Psoas muscle (tissue), 8 donors: ENCODE data around the gene AMHR2. TPM values are rescaled to one million over a fixed set of nuclear protein-coding genes. Genes with fewer than 3 reads are reported as not detected.
"Not testable (repeated sequence)": the region's sequence is repeated elsewhere in the genome, so short reads cannot be mapped to it uniquely, and the experiment has no call there.

Source experiments
- ATAC-seq, 4 donors: fragments of 200-7000 bp; cut with Tn5 transposase; one replicate each; pipeline ENCODE4 v1.9.1; 2020; ENCODE audit warnings: moderate library complexity in 3 of 4, mild to moderate bottlenecking in 2 of 4
- DNase-seq, 2 donors: peaks; one replicate each; pipeline ENCODE4 v3.0.0-alpha.2; 2020
- H3K27ac ChIP-seq: fragments of 200-600 bp; one replicate; pipeline ENCODE4 v1.8.0; 2022
- H3K27me3 ChIP-seq, 3 donors: fragments of 200-600 bp in 1 of 3; one replicate each; pipeline versions ENCODE4 v1.6.1 to v1.8.0; 2013 to 2022; ENCODE audit warnings: low read length in 2 of 3, mild to moderate bottlenecking in 2 of 3, moderate library complexity in 1 of 3; ENCODE audit not compliant: insufficient read depth in 3 of 3
- H3K36me3 ChIP-seq, 2 donors: fragments of 200-600 bp in 1 of 2; one replicate each; pipeline versions ENCODE4 v1.6.1 to v1.8.0; 2013 to 2022; ENCODE audit warnings: low read depth in 1 of 2, mild to moderate bottlenecking in 1 of 2, moderate library complexity in 1 of 2; ENCODE audit not compliant: insufficient read depth in 1 of 2
- H3K4me1 ChIP-seq: fragments of 200-600 bp; one replicate; pipeline ENCODE4 v1.8.0; 2022
- H3K4me3 ChIP-seq: fragments of 200-600 bp; one replicate; pipeline ENCODE4 v1.8.0; 2022; ENCODE audit warnings: mild to moderate bottlenecking
- H3K9me3 ChIP-seq: fragments of 200-600 bp; one replicate; pipeline ENCODE4 v1.8.0; 2022
- WGBS, 3 donors: extraction: QIAGEN DNeasy Blood & Tissue Kit; methylation state at CpG; one replicate each; pipeline versions ENCODE4 v1.1.6 to v1.1.7; 2013; 5-methylcytosine and 5-hydroxymethylcytosine counted together
- intact Hi-C, 2 donors: fragments of 100-400 bp; cut with DNase I; formaldehyde crosslinking; loops; one replicate each; pipeline versions ENCODE4 v1.11.0 to v1.14.2; 2022
- polyA plus RNA-seq, 3 donors: library from polyadenylated mRNA; stranded (reverse); fragments of 200-250 nt; gene quantifications; one replicate each; pipeline ENCODE4 v1.2.3, GENCODE V29; 2013
- total RNA-seq, 4 donors: library from RNA; stranded (reverse); fragmentation: NEBNext Ultra II Directional in 2 of 4; extraction: Animal tissue kit (Norgen Biotek cat#: 25700) in 2 of 4; gene quantifications; one replicate each; pipeline versions ENCODE4 v1.2.1 to v1.2.4, GENCODE V29; 2021 to 2023
- TF ChIP-seq, protein P1 (sequence below): fragments of 200-600 bp; IDR thresholded peaks from one replicate; pipeline ENCODE4 v1.8.0; 2022; ENCODE audit warnings: antibody characterized with exemption
- donor health status: healthy with polysubstance abuse.
- donor health status: DM: no; HTN: no; CAD: no; lungs with moderate emphysema.
- donor health status: Bipolar disorder and iron deficiency.
- donor health status: healthy.
- donor health status: DM: yes; HTN: yes; CAD: no.
- donor health status: DM: no; HTN: no; CAD: no.
- donor health status: DM: no; HTN: no; CAD: no.
- donor health status: DM: yes; HTN: yes; CAD: no.

AMHR2 gene
- total and polyA plus RNA-seq, 7 donors: 0.40 to 1.6 (median 0.84) TPM

DNA sequence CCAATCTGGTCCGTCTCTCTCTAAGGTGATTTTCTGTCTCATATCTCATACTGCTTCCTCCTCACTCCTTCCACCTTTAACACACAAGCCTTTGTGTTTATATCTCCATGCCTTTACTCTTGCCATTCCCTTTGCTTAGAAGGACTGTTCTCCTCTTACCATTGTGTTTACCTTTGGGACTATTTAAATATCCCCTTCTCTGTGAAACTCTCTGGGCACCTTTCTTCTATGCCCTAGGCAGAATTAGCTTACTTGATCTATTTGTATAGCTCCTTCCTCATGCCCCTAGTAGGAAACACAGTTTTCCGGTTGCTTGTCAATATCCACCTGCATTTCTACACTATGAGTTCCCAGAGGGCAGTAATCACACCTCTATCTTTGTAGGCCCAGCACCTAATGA lies 3.9 kb upstream of the AMHR2 start:
- 85 to 88% (median 85%) methylated on average over 2 of the region's 2 CpGs for WGBS, 3 donors
- TF ChIP-seq, protein P1, sequence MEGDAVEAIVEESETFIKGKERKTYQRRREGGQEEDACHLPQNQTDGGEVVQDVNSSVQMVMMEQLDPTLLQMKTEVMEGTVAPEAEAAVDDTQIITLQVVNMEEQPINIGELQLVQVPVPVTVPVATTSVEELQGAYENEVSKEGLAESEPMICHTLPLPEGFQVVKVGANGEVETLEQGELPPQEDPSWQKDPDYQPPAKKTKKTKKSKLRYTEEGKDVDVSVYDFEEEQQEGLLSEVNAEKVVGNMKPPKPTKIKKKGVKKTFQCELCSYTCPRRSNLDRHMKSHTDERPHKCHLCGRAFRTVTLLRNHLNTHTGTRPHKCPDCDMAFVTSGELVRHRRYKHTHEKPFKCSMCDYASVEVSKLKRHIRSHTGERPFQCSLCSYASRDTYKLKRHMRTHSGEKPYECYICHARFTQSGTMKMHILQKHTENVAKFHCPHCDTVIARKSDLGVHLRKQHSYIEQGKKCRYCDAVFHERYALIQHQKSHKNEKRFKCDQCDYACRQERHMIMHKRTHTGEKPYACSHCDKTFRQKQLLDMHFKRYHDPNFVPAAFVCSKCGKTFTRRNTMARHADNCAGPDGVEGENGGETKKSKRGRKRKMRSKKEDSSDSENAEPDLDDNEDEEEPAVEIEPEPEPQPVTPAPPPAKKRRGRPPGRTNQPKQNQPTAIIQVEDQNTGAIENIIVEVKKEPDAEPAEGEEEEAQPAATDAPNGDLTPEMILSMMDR: no peak

DNA sequence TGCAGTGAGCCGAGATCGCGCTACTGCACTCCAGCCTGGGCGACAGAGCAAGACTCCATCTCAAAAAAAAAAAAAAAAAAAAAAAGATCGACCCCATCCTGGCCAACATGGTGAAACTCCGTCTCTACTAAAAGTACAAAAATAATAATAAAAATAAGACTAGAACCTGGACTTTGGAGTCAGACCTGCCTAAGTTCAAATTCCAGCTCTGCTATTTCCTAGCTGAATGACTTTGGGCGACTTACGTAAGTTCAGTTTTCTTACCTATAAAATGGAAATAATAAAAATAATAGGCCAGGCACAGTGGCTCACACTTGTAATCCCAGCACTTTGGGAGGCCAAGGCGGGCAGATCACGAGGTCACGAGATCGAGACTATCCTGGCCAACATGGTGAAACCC lies 1.4 kb upstream of the AMHR2 start:
- DNase-seq, H3K4me3 ChIP-seq, intact Hi-C loops, H3K4me1 ChIP-seq, H3K9me3 ChIP-seq, ATAC-seq, H3K36me3 ChIP-seq, H3K27ac ChIP-seq, H3K27me3 ChIP-seq: not testable (repeated sequence)
- 89 to 92% (median 89%) methylated on average over 12 of the region's 12 CpGs for WGBS, 3 donors

More for the DNA sequence above, 3.9 kb upstream of the AMHR2 start:
- H3K36me3 ChIP-seq: peaks cover 0 to 3% of the 10 kb centered on the region in 2 donors
- peaks cover 2% of the 10 kb centered on the region for H3K4me1 ChIP-seq
- no peak overlapping the region for H3K27ac ChIP-seq
- H3K4me3 ChIP-seq: no peak overlapping the region
- ATAC-seq: no peak
- DNase-seq: no peak
- intact Hi-C loops: loop anchor here in 1 of 2 donors (2.0 kb wide), 1 partner anchor 67 kb away; no protein-coding TSS in a partner anchor
- no peaks in the 10 kb centered on the region for H3K9me3 ChIP-seq
- H3K27me3 ChIP-seq: no peaks in the 10 kb centered on the region

DNA sequence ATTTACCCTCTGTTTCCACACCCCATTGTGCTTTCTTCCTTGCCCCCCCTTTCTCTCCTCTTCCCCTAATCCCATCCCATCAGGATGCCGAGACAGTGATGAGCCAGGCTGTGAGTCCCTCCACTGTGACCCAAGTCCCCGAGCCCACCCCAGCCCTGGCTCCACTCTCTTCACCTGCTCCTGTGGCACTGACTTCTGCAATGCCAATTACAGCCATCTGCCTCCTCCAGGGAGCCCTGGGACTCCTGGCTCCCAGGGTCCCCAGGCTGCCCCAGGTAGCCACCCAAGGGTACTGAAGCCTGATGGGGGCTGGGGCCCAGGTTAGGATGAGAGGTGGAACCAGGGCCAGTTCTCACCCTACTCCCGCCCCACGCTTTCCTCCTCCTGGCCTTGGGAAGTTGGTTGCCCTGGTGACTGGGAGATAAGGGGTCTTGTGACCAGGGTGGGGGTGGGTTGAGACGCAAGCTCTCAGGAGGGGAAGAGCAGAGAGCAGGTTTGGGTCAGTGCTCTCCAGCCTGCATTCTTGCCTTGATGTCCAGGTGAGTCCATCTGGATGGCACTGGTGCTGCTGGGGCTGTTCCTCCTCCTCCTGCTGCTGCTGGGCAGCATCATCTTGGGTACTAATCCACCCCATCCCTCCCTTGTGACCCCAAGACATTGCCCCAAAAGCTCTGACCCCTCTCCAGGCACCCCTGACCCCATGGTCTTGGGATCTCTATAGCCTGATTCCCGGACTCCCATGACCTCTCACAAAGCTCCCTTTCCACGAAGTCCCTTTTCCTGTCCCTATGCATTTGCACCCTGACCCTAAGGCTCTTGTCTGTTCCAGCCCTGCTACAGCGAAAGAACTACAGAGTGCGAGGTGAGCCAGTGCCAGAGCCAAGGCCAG lies 1.2 kb downstream of the AMHR2 start:
- no peak overlapping the region for H3K27ac ChIP-seq
- intact Hi-C loops: no loop called here
- H3K9me3 ChIP-seq: no peaks in the 10 kb centered on the region
- no peaks in the 10 kb centered on the region for H3K27me3 ChIP-seq
- no peak overlapping the region for H3K4me3 ChIP-seq
- peaks cover 7% of the 10 kb centered on the region for H3K4me1 ChIP-seq
- WGBS, 3 donors: 81 to 85% (median 85%) methylated on average over 8 to 9 of the region's 9 CpGs
- DNase-seq: no peak
- TF ChIP-seq, protein P1: no peak
- H3K36me3 ChIP-seq: no peaks in the 10 kb centered on the region
- no peak for ATAC-seq

DNA sequence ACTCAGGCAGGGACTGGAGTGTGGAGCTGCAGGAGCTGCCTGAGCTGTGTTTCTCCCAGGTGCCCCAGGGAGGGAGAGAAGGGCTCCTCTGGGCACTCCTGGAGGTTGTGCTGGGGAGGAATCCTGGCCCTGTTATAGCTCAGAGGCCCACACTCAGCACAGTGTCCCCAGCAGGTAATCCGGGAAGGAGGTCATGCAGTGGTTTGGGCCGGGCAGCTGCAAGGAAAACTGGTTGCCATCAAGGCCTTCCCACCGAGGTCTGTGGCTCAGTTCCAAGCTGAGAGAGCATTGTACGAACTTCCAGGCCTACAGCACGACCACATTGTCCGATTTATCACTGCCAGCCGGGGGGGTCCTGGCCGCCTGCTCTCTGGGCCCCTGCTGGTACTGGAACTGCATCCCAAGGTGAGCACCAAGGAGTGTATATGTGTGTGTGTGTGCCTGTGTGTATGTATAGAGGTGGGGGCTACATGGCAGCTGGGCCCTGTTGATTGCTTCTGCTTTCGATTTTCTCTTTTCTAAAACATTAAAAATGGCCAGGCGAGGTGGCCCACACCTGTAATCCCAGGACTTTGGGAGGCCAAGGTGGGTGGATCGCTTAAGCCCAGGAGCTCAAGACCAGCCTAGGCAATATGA lies 2.0 kb downstream of the AMHR2 start:
- WGBS, 3 donors: 74 to 83% (median 81%) methylated on average over 11 of the region's 11 CpGs
- peaks cover 7% of the 10 kb centered on the region for H3K4me1 ChIP-seq
- DNase-seq: no peak
- H3K9me3 ChIP-seq: no peaks in the 10 kb centered on the region
- TF ChIP-seq, protein P1: no peak
- H3K4me3 ChIP-seq: no peak overlapping the region
- no peaks in the 10 kb centered on the region for H3K27me3 ChIP-seq
- no peak for ATAC-seq
- H3K36me3 ChIP-seq: no peaks in the 10 kb centered on the region
- intact Hi-C loops: no loop called here
- no peak overlapping the region for H3K27ac ChIP-seq

DNA sequence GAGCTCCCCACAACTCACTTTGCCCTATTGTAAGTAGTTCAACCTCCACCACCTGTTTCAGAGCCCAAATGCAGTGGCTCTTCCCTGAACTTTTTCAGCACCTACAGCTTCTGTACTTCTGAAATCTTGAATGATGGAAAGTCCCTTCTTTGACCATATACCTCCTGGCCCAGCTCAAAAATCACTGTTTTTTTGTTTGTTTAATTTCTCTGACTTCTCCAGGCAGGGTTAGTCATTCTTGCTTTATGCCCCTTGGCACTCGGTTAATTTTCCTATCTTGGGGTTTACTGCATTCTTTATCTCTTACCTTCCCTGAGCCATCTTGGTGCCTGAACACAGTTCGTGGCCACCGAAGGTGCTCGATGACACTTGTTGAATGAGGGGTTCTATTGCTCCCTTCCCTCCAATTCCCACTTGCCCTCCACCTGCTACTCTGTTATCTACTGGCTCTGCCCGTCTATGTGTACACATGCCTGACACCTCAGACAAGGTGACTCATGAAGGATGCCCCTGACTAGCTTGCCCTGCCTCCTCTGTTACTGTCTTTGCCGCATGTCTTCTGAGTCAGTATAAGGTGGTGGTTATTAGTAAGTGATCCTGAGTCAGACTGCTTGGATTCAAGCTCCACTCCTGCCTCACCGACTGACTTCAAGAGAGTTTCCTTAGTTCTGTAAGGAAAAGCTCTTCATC lies 4.4 kb downstream of the AMHR2 start:
- no peaks in the 10 kb centered on the region for H3K9me3 ChIP-seq
- H3K4me3 ChIP-seq: no peak overlapping the region

More for the DNA sequence above, 4.4 kb downstream of the AMHR2 start:
- intact Hi-C loops: no loop called here
- TF ChIP-seq, protein P1: no peak
- H3K27ac ChIP-seq: peak overlapping the region; percentile 66
- peak; percentile 46 to 68 (median 56) for ATAC-seq
- no peaks in the 10 kb centered on the region for H3K36me3 ChIP-seq
- H3K4me1 ChIP-seq: peaks cover 4% of the 10 kb centered on the region
- 87 to 92% (median 88%) methylated on average over 7 of the region's 7 CpGs for WGBS, 3 donors
- no peak for DNase-seq
- H3K27me3 ChIP-seq: no peaks in the 10 kb centered on the region
